ENCODE measurements around the gene SGTB. TPM values are rescaled to one million over a fixed set of nuclear protein-coding genes. Genes with fewer than 3 reads are reported as not detected.
"Not testable (repeated sequence)": the region's sequence is repeated elsewhere in the genome, so short reads cannot be mapped to it uniquely, and the experiment has no call there.

Gene SGTB
- total and polyA plus RNA-seq, 2 donors: 3.3 to 6.7 TPM

- peaks cover 0 to under 1% of the 10 kb centered on the region in 2 donors for H3K36me3 ChIP-seq (ENCODE audit: control insufficient read depth in 2 of 2, insufficient read depth in 2 of 2, low read length in 1 of 2)
- DNase-seq (ENCODE audit: low read depth in 6 of 9, low spot score in 9 of 9): peak; percentile 88 to 98 (median 93)
- peak within 1 kb of the TSS; percentile 92 to 96 for H3K27ac ChIP-seq (ENCODE audit: low read depth in 1 of 2, low read length in 1 of 2)
- peak within 1 kb of the TSS; percentile 77 to 84 for H3K4me3 ChIP-seq (ENCODE audit: low read length in 2 of 2)
- no peaks in the 10 kb centered on the region for H3K27me3 ChIP-seq (ENCODE audit: control insufficient read depth in 2 of 2, insufficient read depth in 1 of 2, low read length in 1 of 2)
- peaks cover 2 to 4% of the 10 kb centered on the region in 2 donors for H3K4me1 ChIP-seq (ENCODE audit: control insufficient read depth in 2 of 2, insufficient read depth in 2 of 2, low read length in 2 of 2)
- under 1% methylated on average over 32 of the region's 32 CpGs for WGBS
- H3K9me3 ChIP-seq (ENCODE audit: control insufficient read depth in 2 of 2, insufficient read depth in 1 of 2, low read length in 1 of 2): no peaks in the 10 kb centered on the region
Measured at GRCh38 chr5:65624025-65624570, 97.8 kb downstream of the SGTB start, which contains the start of gene TRIM23. TRIM23 (minus strand) TSS chr5:65624333; CDS start chr5:65624274, 59 bp downstream.

DNA sequence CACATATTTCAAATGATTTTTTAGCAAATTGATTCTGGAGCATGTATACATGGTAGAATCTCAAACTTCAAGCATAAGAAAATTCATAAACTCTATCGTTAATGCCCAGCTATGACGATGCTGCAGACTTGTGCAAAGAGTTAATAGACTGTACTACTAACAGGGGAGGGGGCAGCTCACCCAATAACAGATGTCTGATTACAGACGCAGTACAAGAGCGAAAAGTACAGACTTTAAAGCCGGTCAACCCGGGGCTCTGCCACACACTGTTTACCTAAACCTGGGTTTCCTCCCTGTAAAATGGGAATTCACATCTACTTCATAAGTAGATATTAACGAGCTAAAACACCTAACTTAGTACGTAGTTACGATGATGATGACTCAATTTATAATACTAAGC lies 98.4 kb downstream of the SGTB start:
- H3K9me3 ChIP-seq (ENCODE audit: control insufficient read depth in 2 of 2, insufficient read depth in 1 of 2, low read length in 1 of 2): no peaks in the 10 kb centered on the region
- H3K27me3 ChIP-seq (ENCODE audit: control insufficient read depth in 2 of 2, insufficient read depth in 1 of 2, low read length in 1 of 2): no peaks in the 10 kb centered on the region
- no peaks in the 10 kb centered on the region for H3K36me3 ChIP-seq (ENCODE audit: control insufficient read depth in 2 of 2, insufficient read depth in 2 of 2, low read length in 1 of 2)
- H3K27ac ChIP-seq (ENCODE audit: low read depth in 1 of 2, low read length in 1 of 2): peak overlapping the region in 1 of 2 donors; percentile 96
- H3K4me1 ChIP-seq (ENCODE audit: control insufficient read depth in 2 of 2, insufficient read depth in 2 of 2, low read length in 2 of 2): peaks cover 2 to 4% of the 10 kb centered on the region in 2 donors
- DNase-seq (ENCODE audit: low read depth in 6 of 9, low spot score in 9 of 9): peak in 4 of 9 donors; percentile 1 to 16 (median 6)
- 11% methylated on average over 9 of the region's 9 CpGs for WGBS
- peak overlapping the region; percentile 77 to 84 for H3K4me3 ChIP-seq (ENCODE audit: low read length in 2 of 2)

GRCh38 chr5:65621961-65622360 lies 99.9 kb downstream of the SGTB start:
- WGBS: 98% methylated on average over 4 of the region's 4 CpGs
- not testable (repeated sequence) for H3K36me3 ChIP-seq (ENCODE audit: control insufficient read depth in 2 of 2, insufficient read depth in 2 of 2, low read length in 1 of 2); H3K4me1 ChIP-seq (ENCODE audit: control insufficient read depth in 2 of 2, insufficient read depth in 2 of 2, low read length in 2 of 2); H3K9me3 ChIP-seq (ENCODE audit: control insufficient read depth in 2 of 2, insufficient read depth in 1 of 2, low read length in 1 of 2); H3K27me3 ChIP-seq (ENCODE audit: control insufficient read depth in 2 of 2, insufficient read depth in 1 of 2, low read length in 1 of 2); H3K27ac ChIP-seq (ENCODE audit: low read depth in 1 of 2, low read length in 1 of 2); DNase-seq (ENCODE audit: low read depth in 6 of 9, low spot score in 9 of 9); H3K4me3 ChIP-seq (ENCODE audit: low read length in 2 of 2)

- Histone ChIP-seq H3K27ac (ENCODE audit: low read depth in 1 of 2, low read length in 1 of 2) (no peak overlapping the region), H3K36me3 (ENCODE audit: control insufficient read depth in 2 of 2, insufficient read depth in 2 of 2, low read length in 1 of 2) (peaks cover 3 to 6% of the 10 kb centered on the region in 2 donors), H3K9me3 (ENCODE audit: control insufficient read depth in 2 of 2, insufficient read depth in 1 of 2, low read length in 1 of 2) (no peaks in the 10 kb centered on the region), H3K4me3 (ENCODE audit: low read length in 2 of 2) (no peak overlapping the region), H3K27me3 (ENCODE audit: control insufficient read depth in 2 of 2, insufficient read depth in 1 of 2, low read length in 1 of 2) (no peaks in the 10 kb centered on the region), H3K4me1 (ENCODE audit: control insufficient read depth in 2 of 2, insufficient read depth in 2 of 2, low read length in 2 of 2) (no peaks in the 10 kb centered on the region)
- WGBS: over 99% methylated on average over 4 of the region's 4 CpGs
- DNase-seq (ENCODE audit: low read depth in 6 of 9, low spot score in 9 of 9): no peak
Measured at GRCh38 chr5:65620021-65620420, 101.9 kb downstream of the SGTB start.

Other genes with a start within 250 kb of the SGTB start
- 11.5 TPM for gene ADAMTS6, start 240.2 kb downstream of the SGTB start, total RNA-seq
- 1.2 TPM for gene ADAMTS6, start 240.2 kb downstream of the SGTB start, polyA plus RNA-seq
- 44.9 TPM for gene CENPK, start 158.9 kb downstream of the SGTB start, total RNA-seq
- gene CENPK, start 158.9 kb downstream of the SGTB start, polyA plus RNA-seq: 23.1 TPM
- gene PPWD1, start 158.8 kb downstream of the SGTB start, total RNA-seq: 53.7 TPM
- 84.0 TPM for gene PPWD1, start 158.8 kb downstream of the SGTB start, polyA plus RNA-seq
- 17.3 TPM for gene TRIM23, start 97.8 kb downstream of the SGTB start, total RNA-seq
- gene TRIM23, start 97.8 kb downstream of the SGTB start, polyA plus RNA-seq: 9.2 TPM
- 5.1 TPM for gene SHLD3, start 97.1 kb downstream of the SGTB start, total RNA-seq
- 5.6 TPM for gene SHLD3, start 97.1 kb downstream of the SGTB start, polyA plus RNA-seq
- gene TRAPPC13, start 97.1 kb downstream of the SGTB start, total RNA-seq: 33.9 TPM
- 30.0 TPM for gene TRAPPC13, start 97.1 kb downstream of the SGTB start, polyA plus RNA-seq
- 7.5 TPM for gene NLN, start 96 bp upstream of the SGTB start, total RNA-seq
- 2.5 TPM for gene NLN, start 96 bp upstream of the SGTB start, polyA plus RNA-seq
- gene ERBIN, start 204.5 kb upstream of the SGTB start, total RNA-seq: 75.8 TPM
- gene ERBIN, start 204.5 kb upstream of the SGTB start, polyA plus RNA-seq: 45.0 TPM